Loucy (cell line): ENCODE results near the gene PKDCC.
"Not testable (repeated sequence)": the region's sequence is repeated elsewhere in the genome, so short reads cannot be mapped to it uniquely, and the experiment has no call there.

Experiments
- H2AFZ ChIP-seq: fragments of 200-600 bp; sonication (generic); 2 replicates; pipeline ENCODE4 v1.6.0; 2016; ENCODE audit warnings: antibody characterized with exemption, mild to moderate bottlenecking, low read length, moderate library complexity
- H3F3A ChIP-seq: fragments of 200-600 bp; 2 replicates; pipeline ENCODE4 v1.6.0; 2016; ENCODE audit warnings: antibody characterized with exemption, low read depth, mild to moderate bottlenecking
- H3K27me3 ChIP-seq: fragments of 200-600 bp; sonication (generic); 2 replicates; pipeline ENCODE4 v1.6.1; 2014; ENCODE audit warnings: low read length, mild to moderate bottlenecking; ENCODE audit not compliant: insufficient read depth, poor library complexity, severe bottlenecking
- H3K36me3 ChIP-seq: fragments of 200-600 bp; sonication (generic); 2 replicates; pipeline ENCODE4 v1.6.1; 2016; ENCODE audit warnings: low read length; ENCODE audit not compliant: insufficient read depth
- H3K4me1 ChIP-seq: fragments of 200-600 bp; sonication (generic); 2 replicates; pipeline ENCODE4 v1.5.1; 2014; ENCODE audit warnings: low read length, mild to moderate bottlenecking; ENCODE audit not compliant: insufficient read depth, poor library complexity, severe bottlenecking
- H3K4me2 ChIP-seq: fragments of 200-600 bp; sonication (generic); 2 replicates; pipeline ENCODE4 v1.6.0; 2014; ENCODE audit warnings: antibody characterized with exemption, low read length, low read depth, mild to moderate bottlenecking; ENCODE audit not compliant: poor library complexity, severe bottlenecking
- H3K4me3 ChIP-seq: fragments of 200-600 bp; sonication (generic); 2 replicates; pipeline ENCODE4 v1.5.1; 2014; ENCODE audit warnings: low read length, mild to moderate bottlenecking, mixed read lengths; ENCODE audit not compliant: poor library complexity, severe bottlenecking
- H3K79me2 ChIP-seq: fragments of 200-600 bp; sonication (generic); 2 replicates; pipeline ENCODE4 v1.6.1; 2014; ENCODE audit warnings: low read length; ENCODE audit not compliant: insufficient read depth
- H3K9ac ChIP-seq: fragments of 200-600 bp; sonication (generic); 2 replicates; pipeline ENCODE4 v1.6.0; 2014; ENCODE audit warnings: mild to moderate bottlenecking, low read depth, low read length, moderate library complexity; ENCODE audit not compliant: poor library complexity, severe bottlenecking
- H3K9me2 ChIP-seq: fragments of 200-600 bp; sonication (generic); replicated peaks from 2 replicates; pipeline ENCODE4 v1.6.1; 2016; ENCODE audit warnings: low read depth, low read length, mixed read lengths
- H3K9me3 ChIP-seq: fragments of 200-600 bp; sonication (generic); 2 replicates; pipeline ENCODE4 v1.6.1; 2014; ENCODE audit warnings: mild to moderate bottlenecking, antibody characterized with exemption, low read length, low read depth; ENCODE audit not compliant: insufficient read depth
- H4K20me1 ChIP-seq: fragments of 200-600 bp; sonication (generic); 2 replicates; pipeline ENCODE4 v1.6.0; 2014; ENCODE audit warnings: antibody characterized with exemption, low read length, mild to moderate bottlenecking; ENCODE audit not compliant: insufficient read depth, poor library complexity, severe bottlenecking
- CTCF ChIP-seq: fragments of 200-600 bp; sonication (generic); conservative IDR thresholded peaks from 2 replicates; pipeline ENCODE4 v1.5.1; 2014; ENCODE audit warnings: mild to moderate bottlenecking, antibody characterized with exemption, low read length
- EZH2phosphoT487 ChIP-seq: fragments of 200-600 bp; IDR thresholded peaks from 2 replicates; pipeline ENCODE4 v1.6.1; 2018; ENCODE audit warnings: antibody characterized with exemption, mild to moderate bottlenecking, moderate library complexity, borderline replicate concordance

Gene PKDCC

DNA sequence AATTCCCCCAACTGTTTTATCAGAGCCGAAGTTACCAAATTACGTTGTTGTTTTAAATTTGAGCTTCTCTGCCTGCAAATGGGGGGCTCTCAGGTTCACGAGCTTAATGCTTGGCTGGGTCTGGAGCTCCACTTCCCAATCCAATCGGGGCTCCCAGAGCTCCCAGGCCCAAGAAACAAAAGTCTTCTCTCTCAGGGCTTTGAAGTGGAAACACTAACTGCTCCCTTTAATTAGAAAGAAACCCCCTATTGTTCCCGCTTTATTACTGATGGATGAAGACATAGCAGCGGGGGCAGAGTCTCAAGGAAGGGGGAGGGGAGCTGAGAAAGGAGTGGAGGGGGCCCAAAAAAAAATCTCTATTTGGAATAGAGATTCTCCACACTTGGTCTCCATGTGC is 15.6 kb upstream of the PKDCC start:
- H3K4me1 ChIP-seq: peaks cover 12% of the 10 kb centered on the region
- H3K27me3 ChIP-seq: no peaks in the 10 kb centered on the region
- no peaks in the 10 kb centered on the region for H3K79me2 ChIP-seq
- no peaks in the 10 kb centered on the region for H3K9me3 ChIP-seq
- no peak overlapping the region for H3K4me2 ChIP-seq
- H3F3A ChIP-seq: no peaks in the 10 kb centered on the region
- no peak overlapping the region for H3K9ac ChIP-seq
- no peaks in the 10 kb centered on the region for H4K20me1 ChIP-seq
- no peaks in the 10 kb centered on the region for H3K36me3 ChIP-seq
- no peak overlapping the region for H3K4me3 ChIP-seq
- H3K9me2 ChIP-seq: no peaks in the 10 kb centered on the region
- TF ChIP-seq EZH2phosphoT487: no peak
- TF ChIP-seq CTCF: no peak
- no peak overlapping the region for H2AFZ ChIP-seq

DNA sequence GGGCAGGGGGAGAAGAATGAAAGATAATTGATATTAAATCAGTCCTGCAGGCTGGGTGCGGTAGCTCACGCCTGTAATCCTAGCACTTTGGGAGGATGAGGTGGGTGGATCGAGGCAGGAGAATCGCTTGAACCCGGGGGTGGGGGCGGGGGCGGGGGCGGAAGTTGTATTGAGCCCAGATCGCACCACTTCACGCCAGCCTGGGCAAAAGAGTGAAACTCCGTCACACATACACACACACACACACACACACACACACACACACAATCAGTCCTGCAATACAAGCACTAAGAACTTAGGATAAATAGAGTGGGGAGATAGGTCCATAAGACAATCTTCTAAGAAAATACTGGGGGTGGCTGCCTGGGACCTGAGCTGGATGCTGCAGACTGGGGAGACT is 15.1 kb upstream of the PKDCC start:
- Histone ChIP-seq H3K4me3 (no peak overlapping the region), H3K9me3 (no peaks in the 10 kb centered on the region), H4K20me1 (no peaks in the 10 kb centered on the region), H2AFZ (no peak overlapping the region), H3K79me2 (no peaks in the 10 kb centered on the region), H3K27me3 (no peaks in the 10 kb centered on the region), H3F3A (no peaks in the 10 kb centered on the region), H3K36me3 (no peaks in the 10 kb centered on the region), H3K9ac (no peak overlapping the region), H3K9me2 (no peaks in the 10 kb centered on the region), H3K4me2 (no peak overlapping the region), H3K4me1 (peaks cover 12% of the 10 kb centered on the region)
- TF ChIP-seq EZH2phosphoT487: no peak

GRCh38 chr2:42034096-42034495 is 13.7 kb upstream of the PKDCC start:
- not testable (repeated sequence) for H3K9me2 ChIP-seq, H3K4me3 ChIP-seq, H3K36me3 ChIP-seq, H3F3A ChIP-seq, H3K9ac ChIP-seq, H4K20me1 ChIP-seq, H3K4me2 ChIP-seq, H3K27me3 ChIP-seq, H2AFZ ChIP-seq, H3K79me2 ChIP-seq, H3K9me3 ChIP-seq, H3K4me1 ChIP-seq

- Histone ChIP-seq H3K9me2 (no peaks in the 10 kb centered on the region), H3K4me1 (no peaks in the 10 kb centered on the region), H3K4me2 (no peak overlapping the region), H3K79me2 (no peaks in the 10 kb centered on the region), H3K27me3 (no peaks in the 10 kb centered on the region), H3K36me3 (no peaks in the 10 kb centered on the region), H2AFZ (no peak overlapping the region), H3K4me3 (no peak overlapping the region), H3K9ac (no peak overlapping the region), H3F3A (no peaks in the 10 kb centered on the region), H4K20me1 (no peaks in the 10 kb centered on the region), H3K9me3 (no peaks in the 10 kb centered on the region)
- no peak for TF ChIP-seq CTCF
- no peak for TF ChIP-seq EZH2phosphoT487
These were observed 12.6 kb upstream of the PKDCC start for GRCh38 chr2:42035241-42035640.
